ENCODE data around the gene S100A14.

The S100A14 gene

DNA sequence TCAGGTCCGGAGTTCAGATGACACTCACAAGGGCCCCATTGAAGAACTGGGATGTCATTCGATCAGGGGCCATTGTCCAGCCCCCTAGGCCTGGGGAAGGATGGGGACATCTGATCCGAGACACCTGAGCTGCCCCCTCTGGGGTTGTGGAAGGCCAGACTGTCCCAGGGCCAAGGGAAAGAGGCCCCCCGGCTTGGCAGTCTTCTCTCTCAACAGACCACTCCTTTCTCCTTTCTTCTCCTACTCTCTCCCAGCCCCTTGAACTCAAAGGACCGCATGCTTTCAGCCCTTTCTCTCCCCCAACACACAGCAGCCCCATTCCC, 13.2 kb upstream of the S100A14 start:
- Histone ChIP-seq H3K27ac (no peak overlapping the region), H3K4me1 (ENCODE audit: low read depth, poor library complexity, severe bottlenecking) (peaks cover 7% of the 10 kb centered on the region), H4K20me1 (ENCODE audit: insufficient read depth) (no peaks in the 10 kb centered on the region), H3K9ac (no peak overlapping the region), H3K27me3 (ENCODE audit: insufficient read depth, low read depth) (no peaks in the 10 kb centered on the region), H3K36me3 (ENCODE audit: insufficient read depth) (no peaks in the 10 kb centered on the region), H3K4me3 (IDR thresholded peaks at IDR 0.05; ENCODE audit: insufficient read depth, low read depth, low read length) (no peak overlapping the region), H2AFZ (ENCODE audit: low read depth) (no peak overlapping the region), H3K4me2 (no peak overlapping the region), H3K79me2 (ENCODE audit: insufficient read depth, low read depth) (peaks cover 2% of the 10 kb centered on the region; the same call in 1 of the 2 replicates)
- TF ChIP-seq, protein P1, sequence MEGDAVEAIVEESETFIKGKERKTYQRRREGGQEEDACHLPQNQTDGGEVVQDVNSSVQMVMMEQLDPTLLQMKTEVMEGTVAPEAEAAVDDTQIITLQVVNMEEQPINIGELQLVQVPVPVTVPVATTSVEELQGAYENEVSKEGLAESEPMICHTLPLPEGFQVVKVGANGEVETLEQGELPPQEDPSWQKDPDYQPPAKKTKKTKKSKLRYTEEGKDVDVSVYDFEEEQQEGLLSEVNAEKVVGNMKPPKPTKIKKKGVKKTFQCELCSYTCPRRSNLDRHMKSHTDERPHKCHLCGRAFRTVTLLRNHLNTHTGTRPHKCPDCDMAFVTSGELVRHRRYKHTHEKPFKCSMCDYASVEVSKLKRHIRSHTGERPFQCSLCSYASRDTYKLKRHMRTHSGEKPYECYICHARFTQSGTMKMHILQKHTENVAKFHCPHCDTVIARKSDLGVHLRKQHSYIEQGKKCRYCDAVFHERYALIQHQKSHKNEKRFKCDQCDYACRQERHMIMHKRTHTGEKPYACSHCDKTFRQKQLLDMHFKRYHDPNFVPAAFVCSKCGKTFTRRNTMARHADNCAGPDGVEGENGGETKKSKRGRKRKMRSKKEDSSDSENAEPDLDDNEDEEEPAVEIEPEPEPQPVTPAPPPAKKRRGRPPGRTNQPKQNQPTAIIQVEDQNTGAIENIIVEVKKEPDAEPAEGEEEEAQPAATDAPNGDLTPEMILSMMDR (conservative IDR thresholded peaks at IDR 0.05; ENCODE audit: low read depth, low read length) = no peak

DNA sequence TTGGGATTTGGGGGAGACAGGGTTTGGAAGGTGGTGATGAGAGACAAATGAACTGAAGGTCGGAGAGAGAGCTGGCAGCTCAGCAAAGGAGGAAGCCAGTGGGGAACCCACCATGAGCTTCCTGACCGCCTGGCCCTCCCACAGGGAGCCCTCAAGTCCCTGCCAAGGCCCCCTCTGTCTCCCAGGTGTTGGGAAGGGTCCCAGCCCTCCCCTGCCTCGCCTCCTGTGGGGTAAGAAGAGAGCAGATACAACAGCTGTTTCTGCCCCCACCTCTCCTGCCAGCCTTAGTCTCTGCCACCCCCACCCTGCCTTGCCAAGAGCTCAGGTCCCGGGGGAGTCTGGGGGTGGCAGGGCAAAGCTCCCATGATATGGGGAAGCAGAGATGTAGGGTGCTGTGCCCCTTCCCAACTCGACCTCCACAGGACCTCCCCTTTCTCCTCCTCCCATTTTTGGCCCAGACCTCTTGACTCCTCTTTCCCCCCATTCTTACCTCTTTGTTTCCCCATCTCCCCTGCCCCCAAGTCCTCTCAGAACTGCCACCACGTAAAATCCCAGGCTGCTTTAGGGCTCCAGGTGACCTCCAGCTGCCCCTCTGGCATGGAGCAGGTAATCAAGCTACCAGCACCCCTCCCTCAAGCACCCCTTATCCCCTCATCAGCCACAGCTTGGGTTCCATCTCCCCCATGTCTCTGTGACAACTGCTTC, 12.7 kb upstream of the S100A14 start:
- Histone ChIP-seq H3K27me3 (ENCODE audit: insufficient read depth, low read depth) (no peaks in the 10 kb centered on the region), H3K36me3 (ENCODE audit: insufficient read depth) (no peaks in the 10 kb centered on the region), H4K20me1 (ENCODE audit: insufficient read depth) (no peaks in the 10 kb centered on the region), H3K4me2 (no peak overlapping the region), H3K79me2 (ENCODE audit: insufficient read depth, low read depth) (no peaks in the 10 kb centered on the region), H3K4me1 (ENCODE audit: low read depth, poor library complexity, severe bottlenecking) (peaks cover 7% of the 10 kb centered on the region), H3K9ac (no peak overlapping the region), H3K27ac (no peak overlapping the region), H2AFZ (ENCODE audit: low read depth) (no peak overlapping the region), H3K4me3 (IDR thresholded peaks at IDR 0.05; ENCODE audit: insufficient read depth, low read depth, low read length) (no peak overlapping the region)
- TF ChIP-seq, protein P1 (conservative IDR thresholded peaks at IDR 0.05; ENCODE audit: low read depth, low read length) = no peak

DNA sequence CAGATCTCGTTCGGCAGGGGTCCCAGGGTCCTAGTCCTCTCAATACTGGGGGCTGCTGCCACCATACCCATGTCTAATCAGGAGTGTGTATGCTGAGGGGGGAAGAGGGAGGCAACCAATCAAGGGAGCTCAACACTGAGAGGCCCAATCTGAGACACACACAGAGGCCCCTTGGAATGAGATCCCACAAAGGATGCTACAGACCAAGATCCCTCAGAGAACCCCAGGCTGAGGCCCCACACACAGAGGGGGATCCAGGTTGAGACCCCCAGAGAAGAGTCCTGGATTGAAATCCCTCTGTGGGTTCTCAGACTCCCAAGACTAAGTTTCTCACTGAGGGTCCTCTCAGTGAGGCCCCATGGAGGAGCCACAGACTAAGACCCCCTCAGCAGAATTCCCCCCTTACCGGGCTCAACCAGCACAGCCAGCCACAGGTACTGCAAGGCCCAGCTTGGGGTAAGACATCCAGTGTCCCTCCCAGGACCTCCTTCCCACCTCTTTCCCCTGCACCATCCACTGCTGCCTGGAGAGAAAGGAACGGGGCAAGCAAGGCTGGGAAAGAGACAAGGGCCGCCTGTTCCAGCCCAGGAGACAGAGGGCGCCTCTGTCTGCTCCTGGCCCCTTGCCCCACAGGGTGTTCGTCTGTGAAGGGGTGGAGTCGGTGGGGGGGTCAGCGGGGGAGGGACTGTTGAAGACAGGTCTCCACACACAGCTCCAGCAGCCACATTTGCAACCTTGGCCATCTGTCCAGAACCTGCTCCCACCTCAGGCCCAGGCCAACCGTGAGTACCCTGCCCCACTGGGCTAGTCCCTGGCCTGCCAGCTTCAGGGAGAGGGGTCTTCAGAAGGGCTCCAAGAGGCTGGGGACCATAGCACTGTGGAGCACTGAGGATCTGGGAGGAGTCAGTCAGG, 11.8 kb upstream of the S100A14 start, which contains the start of gene S100A1:
TSS of gene S100A1 (plus strand) at position 720 of the 912 bp plus-strand sequence. CDS start 2,088 bp downstream, outside the sequence.
- Histone ChIP-seq H3K27ac (no peak within 1 kb of the TSS), H2AFZ (ENCODE audit: low read depth) (no peak within 1 kb of the TSS), H4K20me1 (ENCODE audit: insufficient read depth) (no peaks in the 10 kb centered on the region), H3K4me1 (ENCODE audit: low read depth, poor library complexity, severe bottlenecking) (peaks cover under 1% of the 10 kb centered on the region), H3K4me3 (IDR thresholded peaks at IDR 0.05; ENCODE audit: insufficient read depth, low read depth, low read length) (no peak within 1 kb of the TSS), H3K27me3 (ENCODE audit: insufficient read depth, low read depth) (no peaks in the 10 kb centered on the region), H3K9ac (no peak within 1 kb of the TSS), H3K36me3 (ENCODE audit: insufficient read depth) (no peaks in the 10 kb centered on the region), H3K4me2 (no peak within 1 kb of the TSS), H3K79me2 (ENCODE audit: insufficient read depth, low read depth) (no peaks in the 10 kb centered on the region)
- TF ChIP-seq, protein P1 (conservative IDR thresholded peaks at IDR 0.05; ENCODE audit: low read depth, low read length) = peak; percentile 3; the same call in 1 of the 2 replicates

DNA sequence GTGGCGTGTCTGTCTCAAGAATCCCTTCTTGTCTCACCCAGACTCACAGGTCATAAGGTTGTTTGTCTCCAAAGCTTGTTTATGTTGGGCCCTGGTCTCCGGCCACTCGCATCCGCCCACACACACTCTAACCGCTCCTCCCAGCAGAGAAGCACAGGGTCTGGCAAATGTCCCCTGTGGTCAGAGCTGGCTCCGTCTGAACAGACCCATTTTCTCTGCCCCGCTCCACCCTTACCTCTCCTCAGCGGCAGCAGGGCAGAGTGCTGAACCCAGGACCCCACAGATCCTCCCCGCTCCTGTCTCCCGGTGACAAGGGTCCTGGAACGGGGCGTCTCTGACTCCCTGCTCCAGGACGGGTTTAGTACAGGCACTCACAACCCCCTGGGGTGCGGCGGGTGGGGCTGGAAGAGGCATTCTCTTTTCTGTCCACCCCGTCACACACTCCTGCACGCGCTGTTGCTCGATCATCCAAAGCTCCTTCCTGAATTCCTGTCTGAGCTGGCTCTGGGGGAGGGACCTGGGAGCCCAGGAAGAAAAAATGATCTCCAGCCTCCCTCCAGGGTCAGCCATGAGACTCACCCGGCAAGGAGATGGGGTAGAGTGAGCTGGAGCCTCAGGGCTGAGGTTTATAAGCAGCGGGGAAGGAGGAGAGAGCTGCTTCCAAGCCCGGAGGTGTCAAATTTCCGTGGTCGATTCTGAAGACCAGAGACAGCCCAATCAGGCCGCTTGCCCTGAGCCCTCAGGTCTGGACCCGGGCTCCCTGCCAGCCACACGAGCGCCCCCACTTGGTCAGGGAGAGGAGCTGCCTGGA, 11.0 kb upstream of the S100A14 start, which contains the start of gene S100A13:
TSS of gene S100A13 (minus strand) at position 602 of the 811 bp plus-strand sequence. CDS start 1,033 bp downstream, outside the sequence.
- Histone ChIP-seq H3K4me1 (ENCODE audit: low read depth, poor library complexity, severe bottlenecking) (no peaks in the 10 kb centered on the region), H3K36me3 (ENCODE audit: insufficient read depth) (no peaks in the 10 kb centered on the region), H3K4me2 (no peak within 1 kb of the TSS), H3K27me3 (ENCODE audit: insufficient read depth, low read depth) (no peaks in the 10 kb centered on the region), H2AFZ (ENCODE audit: low read depth) (no peak within 1 kb of the TSS), H3K4me3 (IDR thresholded peaks at IDR 0.05; ENCODE audit: insufficient read depth, low read depth, low read length) (no peak within 1 kb of the TSS), H3K27ac (no peak within 1 kb of the TSS), H4K20me1 (ENCODE audit: insufficient read depth) (no peaks in the 10 kb centered on the region), H3K79me2 (ENCODE audit: insufficient read depth, low read depth) (no peaks in the 10 kb centered on the region), H3K9ac (no peak within 1 kb of the TSS)
- TF ChIP-seq, protein P1 (conservative IDR thresholded peaks at IDR 0.05; ENCODE audit: low read depth, low read length) = peak; percentile 57; the same call in 1 of the 2 replicates
